Measurements from ENCODE around the gene TUBA4A.

DNA sequence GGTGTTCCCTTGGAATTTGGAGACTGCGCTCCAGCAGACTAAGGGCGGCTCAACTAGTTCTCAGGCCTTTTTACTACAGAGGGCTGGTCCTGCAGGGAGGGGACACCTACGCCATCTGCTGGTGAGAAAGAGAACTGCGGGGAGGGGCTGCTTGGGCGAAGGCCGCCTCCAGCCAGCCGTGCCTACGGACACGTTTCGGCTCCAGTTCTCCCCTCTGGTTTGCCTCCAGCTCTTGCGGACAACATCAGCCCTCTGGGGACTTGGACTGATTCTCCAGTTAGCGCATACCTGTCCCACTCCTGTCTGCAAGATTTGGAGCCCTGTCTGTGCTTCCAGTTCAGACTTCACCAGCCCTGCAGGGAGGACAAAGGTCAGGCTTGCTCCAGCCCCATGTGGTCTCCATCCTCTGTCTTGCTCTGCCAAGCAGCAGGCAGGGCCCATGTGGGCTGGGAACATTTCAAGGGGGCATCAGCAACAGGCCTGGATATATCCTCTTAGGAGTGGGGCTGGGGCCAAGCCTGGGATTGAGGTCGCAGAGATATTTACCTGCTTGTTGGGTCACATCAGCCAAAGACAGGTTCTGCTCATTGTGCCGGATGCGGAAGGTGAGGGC lies 45.1 kb upstream of the TUBA4A start:
- TF ChIP-seq, protein P1, sequence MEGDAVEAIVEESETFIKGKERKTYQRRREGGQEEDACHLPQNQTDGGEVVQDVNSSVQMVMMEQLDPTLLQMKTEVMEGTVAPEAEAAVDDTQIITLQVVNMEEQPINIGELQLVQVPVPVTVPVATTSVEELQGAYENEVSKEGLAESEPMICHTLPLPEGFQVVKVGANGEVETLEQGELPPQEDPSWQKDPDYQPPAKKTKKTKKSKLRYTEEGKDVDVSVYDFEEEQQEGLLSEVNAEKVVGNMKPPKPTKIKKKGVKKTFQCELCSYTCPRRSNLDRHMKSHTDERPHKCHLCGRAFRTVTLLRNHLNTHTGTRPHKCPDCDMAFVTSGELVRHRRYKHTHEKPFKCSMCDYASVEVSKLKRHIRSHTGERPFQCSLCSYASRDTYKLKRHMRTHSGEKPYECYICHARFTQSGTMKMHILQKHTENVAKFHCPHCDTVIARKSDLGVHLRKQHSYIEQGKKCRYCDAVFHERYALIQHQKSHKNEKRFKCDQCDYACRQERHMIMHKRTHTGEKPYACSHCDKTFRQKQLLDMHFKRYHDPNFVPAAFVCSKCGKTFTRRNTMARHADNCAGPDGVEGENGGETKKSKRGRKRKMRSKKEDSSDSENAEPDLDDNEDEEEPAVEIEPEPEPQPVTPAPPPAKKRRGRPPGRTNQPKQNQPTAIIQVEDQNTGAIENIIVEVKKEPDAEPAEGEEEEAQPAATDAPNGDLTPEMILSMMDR (IDR thresholded peaks at IDR 0.05), result peak; percentile 97 to 100 (median 98)
- TF ChIP-seq POLR2A (IDR thresholded peaks at IDR 0.05), result no peak

Measured in testis (tissue), 2 donors.